Panc1 (cell line): Measurements from ENCODE around the gene FANCB.

Experiments used
- POLR2AphosphoS5 ChIP-seq: IDR thresholded peaks from 2 replicates; pipeline ENCODE4 v1.6.1; 2012; ENCODE audit warnings: mild to moderate bottlenecking, low read depth, low read length, moderate library complexity
- TF ChIP-seq, protein P1 (sequence below): fragments of 450-650 bp; IDR thresholded peaks from 2 replicates; pipeline ENCODE4 v1.5.1; 2017; ENCODE audit warnings: mild to moderate bottlenecking
- TF ChIP-seq, protein P2 (sequence below), 2 experiments: IDR thresholded peaks; 2 replicates each; pipeline ENCODE4 v1.6.1; 2011 to 2012; ENCODE audit warnings: low read depth in 2 of 2, control low read depth in 1 of 2, low read length in 1 of 2, mild to moderate bottlenecking in 1 of 2, moderate library complexity in 1 of 2; ENCODE audit not compliant: insufficient read depth in 1 of 2

DNA sequence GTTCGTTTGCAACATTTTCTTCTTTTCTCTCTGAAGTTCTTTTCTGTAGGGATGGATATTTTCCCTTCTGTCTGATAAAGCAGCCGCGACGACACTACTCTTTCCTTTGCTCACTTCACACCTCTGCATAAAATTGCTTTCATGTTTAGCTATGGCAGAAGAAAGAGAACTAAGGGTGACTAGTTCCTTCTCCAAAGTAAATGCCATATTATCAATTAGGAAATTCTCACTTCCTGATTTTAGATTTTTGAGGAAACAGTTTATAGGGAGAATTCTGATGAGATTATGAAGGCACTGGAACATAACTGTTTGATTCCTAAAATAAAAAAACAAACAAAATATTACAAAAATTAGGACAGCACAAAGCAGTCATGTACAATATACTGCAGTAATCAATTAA lies 29.2 kb downstream of the FANCB start:
- TF ChIP-seq, protein P1, sequence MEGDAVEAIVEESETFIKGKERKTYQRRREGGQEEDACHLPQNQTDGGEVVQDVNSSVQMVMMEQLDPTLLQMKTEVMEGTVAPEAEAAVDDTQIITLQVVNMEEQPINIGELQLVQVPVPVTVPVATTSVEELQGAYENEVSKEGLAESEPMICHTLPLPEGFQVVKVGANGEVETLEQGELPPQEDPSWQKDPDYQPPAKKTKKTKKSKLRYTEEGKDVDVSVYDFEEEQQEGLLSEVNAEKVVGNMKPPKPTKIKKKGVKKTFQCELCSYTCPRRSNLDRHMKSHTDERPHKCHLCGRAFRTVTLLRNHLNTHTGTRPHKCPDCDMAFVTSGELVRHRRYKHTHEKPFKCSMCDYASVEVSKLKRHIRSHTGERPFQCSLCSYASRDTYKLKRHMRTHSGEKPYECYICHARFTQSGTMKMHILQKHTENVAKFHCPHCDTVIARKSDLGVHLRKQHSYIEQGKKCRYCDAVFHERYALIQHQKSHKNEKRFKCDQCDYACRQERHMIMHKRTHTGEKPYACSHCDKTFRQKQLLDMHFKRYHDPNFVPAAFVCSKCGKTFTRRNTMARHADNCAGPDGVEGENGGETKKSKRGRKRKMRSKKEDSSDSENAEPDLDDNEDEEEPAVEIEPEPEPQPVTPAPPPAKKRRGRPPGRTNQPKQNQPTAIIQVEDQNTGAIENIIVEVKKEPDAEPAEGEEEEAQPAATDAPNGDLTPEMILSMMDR = no peak
- TF ChIP-seq, protein P2, sequence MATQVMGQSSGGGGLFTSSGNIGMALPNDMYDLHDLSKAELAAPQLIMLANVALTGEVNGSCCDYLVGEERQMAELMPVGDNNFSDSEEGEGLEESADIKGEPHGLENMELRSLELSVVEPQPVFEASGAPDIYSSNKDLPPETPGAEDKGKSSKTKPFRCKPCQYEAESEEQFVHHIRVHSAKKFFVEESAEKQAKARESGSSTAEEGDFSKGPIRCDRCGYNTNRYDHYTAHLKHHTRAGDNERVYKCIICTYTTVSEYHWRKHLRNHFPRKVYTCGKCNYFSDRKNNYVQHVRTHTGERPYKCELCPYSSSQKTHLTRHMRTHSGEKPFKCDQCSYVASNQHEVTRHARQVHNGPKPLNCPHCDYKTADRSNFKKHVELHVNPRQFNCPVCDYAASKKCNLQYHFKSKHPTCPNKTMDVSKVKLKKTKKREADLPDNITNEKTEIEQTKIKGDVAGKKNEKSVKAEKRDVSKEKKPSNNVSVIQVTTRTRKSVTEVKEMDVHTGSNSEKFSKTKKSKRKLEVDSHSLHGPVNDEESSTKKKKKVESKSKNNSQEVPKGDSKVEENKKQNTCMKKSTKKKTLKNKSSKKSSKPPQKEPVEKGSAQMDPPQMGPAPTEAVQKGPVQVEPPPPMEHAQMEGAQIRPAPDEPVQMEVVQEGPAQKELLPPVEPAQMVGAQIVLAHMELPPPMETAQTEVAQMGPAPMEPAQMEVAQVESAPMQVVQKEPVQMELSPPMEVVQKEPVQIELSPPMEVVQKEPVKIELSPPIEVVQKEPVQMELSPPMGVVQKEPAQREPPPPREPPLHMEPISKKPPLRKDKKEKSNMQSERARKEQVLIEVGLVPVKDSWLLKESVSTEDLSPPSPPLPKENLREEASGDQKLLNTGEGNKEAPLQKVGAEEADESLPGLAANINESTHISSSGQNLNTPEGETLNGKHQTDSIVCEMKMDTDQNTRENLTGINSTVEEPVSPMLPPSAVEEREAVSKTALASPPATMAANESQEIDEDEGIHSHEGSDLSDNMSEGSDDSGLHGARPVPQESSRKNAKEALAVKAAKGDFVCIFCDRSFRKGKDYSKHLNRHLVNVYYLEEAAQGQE (IDR thresholded peaks at IDR 0.05; ENCODE audit: insufficient read depth in 1 of 2, low read depth in 2 of 2, low read length in 1 of 2) = no peak
- TF ChIP-seq POLR2AphosphoS5 = no peak
